ENCODE results near the gene AANAT. TPM values are rescaled to one million over a fixed set of nuclear protein-coding genes. Genes with fewer than 3 reads are reported as not detected.

AANAT gene
- total and polyA plus RNA-seq, 4 donors: not detected

DNA sequence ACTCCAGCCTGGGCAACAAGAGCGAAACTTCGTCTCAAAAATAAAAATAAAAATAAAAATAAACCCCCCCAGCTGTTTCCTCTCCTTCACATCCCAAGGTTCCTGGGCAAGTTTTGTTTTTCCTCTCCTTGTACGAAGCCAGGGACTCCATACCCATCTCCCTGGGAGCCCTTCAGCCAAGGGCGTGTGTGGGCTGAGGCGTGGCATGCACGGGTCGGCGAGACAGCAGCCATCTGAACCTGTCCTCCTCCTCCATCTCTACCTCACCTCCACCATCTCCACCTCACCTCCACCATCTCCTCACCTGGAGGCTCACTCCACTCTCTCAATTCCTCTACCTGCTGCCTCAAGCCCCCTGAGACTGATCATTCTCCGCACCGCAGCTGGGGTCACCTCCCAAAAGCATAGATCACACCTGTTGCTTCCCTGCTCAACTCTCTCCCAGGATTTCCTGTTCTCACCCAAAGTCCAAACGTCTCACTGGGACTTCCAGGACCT lies 16.9 kb downstream of the AANAT start:
- TF ChIP-seq RXRA (IDR thresholded peaks at IDR 0.05): no peak
- TF ChIP-seq HNF4A (conservative IDR thresholded peaks at IDR 0.05): no peak
- TF ChIP-seq YY1 (IDR thresholded peaks at IDR 0.05): no peak
- TF ChIP-seq FOXA2 (IDR thresholded peaks at IDR 0.05): no peak
- TF ChIP-seq, protein P1, sequence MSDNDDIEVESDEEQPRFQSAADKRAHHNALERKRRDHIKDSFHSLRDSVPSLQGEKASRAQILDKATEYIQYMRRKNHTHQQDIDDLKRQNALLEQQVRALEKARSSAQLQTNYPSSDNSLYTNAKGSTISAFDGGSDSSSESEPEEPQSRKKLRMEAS (IDR thresholded peaks at IDR 0.05): no peak
- TF ChIP-seq JUND (IDR thresholded peaks at IDR 0.05): no peak
- TF ChIP-seq, protein P2, sequence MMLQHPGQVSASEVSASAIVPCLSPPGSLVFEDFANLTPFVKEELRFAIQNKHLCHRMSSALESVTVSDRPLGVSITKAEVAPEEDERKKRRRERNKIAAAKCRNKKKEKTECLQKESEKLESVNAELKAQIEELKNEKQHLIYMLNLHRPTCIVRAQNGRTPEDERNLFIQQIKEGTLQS (IDR thresholded peaks at IDR 0.05): no peak
- TF ChIP-seq, protein P3, sequence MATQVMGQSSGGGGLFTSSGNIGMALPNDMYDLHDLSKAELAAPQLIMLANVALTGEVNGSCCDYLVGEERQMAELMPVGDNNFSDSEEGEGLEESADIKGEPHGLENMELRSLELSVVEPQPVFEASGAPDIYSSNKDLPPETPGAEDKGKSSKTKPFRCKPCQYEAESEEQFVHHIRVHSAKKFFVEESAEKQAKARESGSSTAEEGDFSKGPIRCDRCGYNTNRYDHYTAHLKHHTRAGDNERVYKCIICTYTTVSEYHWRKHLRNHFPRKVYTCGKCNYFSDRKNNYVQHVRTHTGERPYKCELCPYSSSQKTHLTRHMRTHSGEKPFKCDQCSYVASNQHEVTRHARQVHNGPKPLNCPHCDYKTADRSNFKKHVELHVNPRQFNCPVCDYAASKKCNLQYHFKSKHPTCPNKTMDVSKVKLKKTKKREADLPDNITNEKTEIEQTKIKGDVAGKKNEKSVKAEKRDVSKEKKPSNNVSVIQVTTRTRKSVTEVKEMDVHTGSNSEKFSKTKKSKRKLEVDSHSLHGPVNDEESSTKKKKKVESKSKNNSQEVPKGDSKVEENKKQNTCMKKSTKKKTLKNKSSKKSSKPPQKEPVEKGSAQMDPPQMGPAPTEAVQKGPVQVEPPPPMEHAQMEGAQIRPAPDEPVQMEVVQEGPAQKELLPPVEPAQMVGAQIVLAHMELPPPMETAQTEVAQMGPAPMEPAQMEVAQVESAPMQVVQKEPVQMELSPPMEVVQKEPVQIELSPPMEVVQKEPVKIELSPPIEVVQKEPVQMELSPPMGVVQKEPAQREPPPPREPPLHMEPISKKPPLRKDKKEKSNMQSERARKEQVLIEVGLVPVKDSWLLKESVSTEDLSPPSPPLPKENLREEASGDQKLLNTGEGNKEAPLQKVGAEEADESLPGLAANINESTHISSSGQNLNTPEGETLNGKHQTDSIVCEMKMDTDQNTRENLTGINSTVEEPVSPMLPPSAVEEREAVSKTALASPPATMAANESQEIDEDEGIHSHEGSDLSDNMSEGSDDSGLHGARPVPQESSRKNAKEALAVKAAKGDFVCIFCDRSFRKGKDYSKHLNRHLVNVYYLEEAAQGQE (IDR thresholded peaks at IDR 0.05): no peak
- no peak for TF ChIP-seq NR2F2 (IDR thresholded peaks at IDR 0.05)
- no peak for TF ChIP-seq RAD21 (IDR thresholded peaks at IDR 0.05)
- TF ChIP-seq EGR1 (IDR thresholded peaks at IDR 0.05; ENCODE audit: low read depth in 2 of 2): no peak
- TF ChIP-seq, protein P4, sequence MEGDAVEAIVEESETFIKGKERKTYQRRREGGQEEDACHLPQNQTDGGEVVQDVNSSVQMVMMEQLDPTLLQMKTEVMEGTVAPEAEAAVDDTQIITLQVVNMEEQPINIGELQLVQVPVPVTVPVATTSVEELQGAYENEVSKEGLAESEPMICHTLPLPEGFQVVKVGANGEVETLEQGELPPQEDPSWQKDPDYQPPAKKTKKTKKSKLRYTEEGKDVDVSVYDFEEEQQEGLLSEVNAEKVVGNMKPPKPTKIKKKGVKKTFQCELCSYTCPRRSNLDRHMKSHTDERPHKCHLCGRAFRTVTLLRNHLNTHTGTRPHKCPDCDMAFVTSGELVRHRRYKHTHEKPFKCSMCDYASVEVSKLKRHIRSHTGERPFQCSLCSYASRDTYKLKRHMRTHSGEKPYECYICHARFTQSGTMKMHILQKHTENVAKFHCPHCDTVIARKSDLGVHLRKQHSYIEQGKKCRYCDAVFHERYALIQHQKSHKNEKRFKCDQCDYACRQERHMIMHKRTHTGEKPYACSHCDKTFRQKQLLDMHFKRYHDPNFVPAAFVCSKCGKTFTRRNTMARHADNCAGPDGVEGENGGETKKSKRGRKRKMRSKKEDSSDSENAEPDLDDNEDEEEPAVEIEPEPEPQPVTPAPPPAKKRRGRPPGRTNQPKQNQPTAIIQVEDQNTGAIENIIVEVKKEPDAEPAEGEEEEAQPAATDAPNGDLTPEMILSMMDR (IDR thresholded peaks at IDR 0.05; ENCODE audit: low read depth, low read length, missing input control): no peak
- TF ChIP-seq, protein P5, sequence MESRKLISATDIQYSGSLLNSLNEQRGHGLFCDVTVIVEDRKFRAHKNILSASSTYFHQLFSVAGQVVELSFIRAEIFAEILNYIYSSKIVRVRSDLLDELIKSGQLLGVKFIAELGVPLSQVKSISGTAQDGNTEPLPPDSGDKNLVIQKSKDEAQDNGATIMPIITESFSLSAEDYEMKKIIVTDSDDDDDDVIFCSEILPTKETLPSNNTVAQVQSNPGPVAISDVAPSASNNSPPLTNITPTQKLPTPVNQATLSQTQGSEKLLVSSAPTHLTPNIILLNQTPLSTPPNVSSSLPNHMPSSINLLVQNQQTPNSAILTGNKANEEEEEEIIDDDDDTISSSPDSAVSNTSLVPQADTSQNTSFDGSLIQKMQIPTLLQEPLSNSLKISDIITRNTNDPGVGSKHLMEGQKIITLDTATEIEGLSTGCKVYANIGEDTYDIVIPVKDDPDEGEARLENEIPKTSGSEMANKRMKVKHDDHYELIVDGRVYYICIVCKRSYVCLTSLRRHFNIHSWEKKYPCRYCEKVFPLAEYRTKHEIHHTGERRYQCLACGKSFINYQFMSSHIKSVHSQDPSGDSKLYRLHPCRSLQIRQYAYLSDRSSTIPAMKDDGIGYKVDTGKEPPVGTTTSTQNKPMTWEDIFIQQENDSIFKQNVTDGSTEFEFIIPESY (IDR thresholded peaks at IDR 0.05): no peak
- TF ChIP-seq HNF4G (IDR thresholded peaks at IDR 0.05): no peak
- no peak for TF ChIP-seq GABPA (IDR thresholded peaks at IDR 0.05 in 1 of 2, conservative IDR thresholded peaks at IDR 0.05 in 1 of 2)
- TF ChIP-seq TAF1 (conservative IDR thresholded peaks at IDR 0.05): no peak
- Histone ChIP-seq H3K4me1 (ENCODE audit: control insufficient read depth in 4 of 4, insufficient read depth in 4 of 4, low read length in 3 of 4) (no peaks in the 10 kb centered on the region), H3K27me3 (ENCODE audit: control insufficient read depth in 4 of 4, insufficient read depth in 4 of 4, low read length in 3 of 4) (no peaks in the 10 kb centered on the region), H3K9me3 (ENCODE audit: control insufficient read depth in 4 of 4, low read length in 3 of 4) (no peaks in the 10 kb centered on the region), H3K36me3 (ENCODE audit: control insufficient read depth in 4 of 4, insufficient read depth in 3 of 4, low read depth in 1 of 4, low read length in 3 of 4) (peaks cover 0 to 2% (median 0%) of the 10 kb centered on the region in 4 donors), H3K4me3 (ENCODE audit: low read depth in 1 of 3, low read length in 3 of 3) (no peak overlapping the region), H3K9ac (ENCODE audit: low read depth in 1 of 2, low read length in 2 of 2) (no peak overlapping the region), H3K27ac (ENCODE audit: low read depth in 1 of 2, low read length in 2 of 2) (no peak overlapping the region)
- WGBS: 94% methylated on average over 11 of the region's 11 CpGs
- DNase-seq (ENCODE audit: low spot score): no peak

DNA sequence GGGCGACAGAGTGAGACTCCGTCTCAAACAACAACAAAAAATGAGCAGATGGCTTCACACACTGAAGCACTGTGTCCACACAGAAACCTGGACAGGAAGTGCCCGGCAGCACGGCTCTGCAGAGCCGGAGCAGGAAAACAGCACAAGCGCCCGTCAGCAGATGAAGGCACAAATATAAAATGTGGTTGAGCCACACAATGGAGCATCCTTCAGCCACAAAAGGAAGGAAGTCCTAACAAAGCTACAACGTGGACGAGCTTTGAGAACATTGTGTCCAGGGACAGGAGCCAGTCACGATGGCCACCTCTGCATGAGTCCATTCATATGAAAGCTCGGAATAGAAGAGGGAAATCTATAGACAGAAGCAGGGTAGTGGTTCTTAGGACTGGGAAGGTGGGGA lies 18.2 kb downstream of the AANAT start:
- TF ChIP-seq JUND (IDR thresholded peaks at IDR 0.05) (no peak), SP1 (IDR thresholded peaks at IDR 0.05) (peak; percentile 70), HNF4A (conservative IDR thresholded peaks at IDR 0.05) (no peak), RXRA (IDR thresholded peaks at IDR 0.05) (no peak)
- TF ChIP-seq, protein P5 (IDR thresholded peaks at IDR 0.05): no peak
- Histone ChIP-seq H3K36me3 (ENCODE audit: control insufficient read depth in 4 of 4, insufficient read depth in 3 of 4, low read depth in 1 of 4, low read length in 3 of 4) (no peaks in the 10 kb centered on the region), H3K4me1 (ENCODE audit: control insufficient read depth in 4 of 4, insufficient read depth in 4 of 4, low read length in 3 of 4) (no peaks in the 10 kb centered on the region), H3K9ac (ENCODE audit: low read depth in 1 of 2, low read length in 2 of 2) (no peak overlapping the region), H3K9me3 (ENCODE audit: control insufficient read depth in 4 of 4, low read length in 3 of 4) (no peaks in the 10 kb centered on the region), H3K27ac (ENCODE audit: low read depth in 1 of 2, low read length in 2 of 2) (no peak overlapping the region), H3K4me3 (ENCODE audit: low read depth in 1 of 3, low read length in 3 of 3) (no peak overlapping the region), H3K27me3 (ENCODE audit: control insufficient read depth in 4 of 4, insufficient read depth in 4 of 4, low read length in 3 of 4) (no peaks in the 10 kb centered on the region)
- 66% methylated on average over 11 of the region's 11 CpGs for WGBS
- DNase-seq (ENCODE audit: low spot score): no peak

Data from liver (tissue), 9 donors.